Activated CD4-positive, alpha-beta T cell treated with anti-CD3 and anti-CD28 coated beads, Interleukin-2, amount 50 U/mL, for 16 hours (primary cell): ENCODE results near the gene TMPRSS5.
"Not testable (repeated sequence)": the region's sequence is repeated elsewhere in the genome, so short reads cannot be mapped to it uniquely, and the experiment has no call there.

Source experiments
- DNase-seq: peaks from one replicate; pipeline ENCODE4 v3.0.0-alpha.2; 2020

TMPRSS5 gene

DNA sequence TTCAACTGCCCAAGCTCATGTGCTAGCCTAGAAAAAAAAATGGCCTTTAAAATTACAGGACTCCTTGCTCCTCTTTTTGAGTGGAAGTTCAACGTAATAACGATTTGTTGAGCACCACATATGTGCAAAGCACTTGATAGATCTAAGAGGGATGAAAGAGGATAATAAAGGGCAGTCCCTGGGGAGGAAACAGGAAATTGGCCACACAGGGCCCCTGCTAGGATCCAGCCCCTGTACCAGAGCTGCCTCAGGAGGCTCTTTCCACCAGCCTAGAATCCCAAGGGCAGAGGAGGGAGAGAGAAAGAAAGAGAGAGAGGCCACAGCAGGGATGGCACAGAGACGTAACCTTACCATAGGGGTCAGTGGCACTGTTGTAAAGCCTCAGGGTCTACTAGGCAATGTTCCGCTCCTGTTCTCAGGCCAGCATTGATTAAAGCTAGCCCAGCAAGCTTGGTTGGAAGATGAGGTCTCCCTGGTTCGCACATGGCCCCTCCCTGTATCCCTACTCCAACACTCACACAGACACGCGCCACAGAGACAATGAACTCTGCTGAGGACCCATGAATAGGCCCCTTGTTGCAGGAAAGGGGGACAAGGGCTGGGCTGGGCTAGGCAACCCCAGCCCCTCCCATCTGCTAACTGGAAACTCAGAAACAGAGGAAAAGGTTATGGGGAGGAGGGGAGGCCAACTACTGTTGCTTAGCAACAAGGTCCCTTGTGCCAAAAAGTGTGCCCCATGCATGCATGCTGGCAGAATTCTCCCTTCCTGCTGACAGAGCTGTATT lies at the start of gene TMPRSS5:
TMPRSS5 (minus strand) TSS at position 438 of the 785 bp plus-strand sequence; CDS start at position 354, 84 bp downstream.
- no peak for DNase-seq

DNA sequence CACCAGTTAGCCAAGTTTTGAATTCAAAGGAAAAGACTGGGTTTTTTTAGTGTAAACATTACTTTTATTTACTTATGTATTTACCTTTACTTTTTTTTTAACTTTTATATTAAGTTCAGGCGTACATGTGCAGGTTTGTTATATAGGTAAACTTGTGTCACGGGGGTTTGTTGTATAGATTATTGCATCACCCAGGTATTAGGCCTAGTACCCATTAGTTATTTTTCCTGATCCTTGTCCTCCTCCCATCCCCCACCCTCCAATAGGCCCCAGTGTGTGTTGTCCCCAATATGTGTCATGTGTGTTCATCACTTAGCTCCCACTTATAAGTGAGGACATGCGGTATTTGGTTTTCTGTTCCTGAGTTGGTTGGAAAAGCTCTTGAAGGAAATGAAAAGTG lies 46.8 kb upstream of the TMPRSS5 start:
- DNase-seq: no peak

DNA sequence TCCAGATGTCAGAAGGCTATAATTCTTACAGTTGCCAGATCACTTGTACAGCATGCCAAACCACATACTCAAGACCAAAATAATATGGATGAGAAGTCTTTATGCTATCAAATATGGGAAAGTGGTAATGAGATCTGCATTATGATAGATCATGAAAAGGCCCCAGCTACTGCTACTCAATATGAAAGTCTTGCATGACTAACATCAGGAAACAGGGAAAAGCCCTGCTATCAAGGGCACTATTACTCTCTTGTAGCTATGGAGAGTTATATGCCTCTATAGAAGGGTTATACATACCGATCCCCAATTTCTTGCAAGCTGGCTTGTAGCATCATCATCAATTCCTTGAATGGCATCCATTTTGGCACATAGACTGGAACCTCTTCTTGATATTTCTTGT lies 30.2 kb upstream of the TMPRSS5 start:
- peak; percentile 53 for DNase-seq

DNA sequence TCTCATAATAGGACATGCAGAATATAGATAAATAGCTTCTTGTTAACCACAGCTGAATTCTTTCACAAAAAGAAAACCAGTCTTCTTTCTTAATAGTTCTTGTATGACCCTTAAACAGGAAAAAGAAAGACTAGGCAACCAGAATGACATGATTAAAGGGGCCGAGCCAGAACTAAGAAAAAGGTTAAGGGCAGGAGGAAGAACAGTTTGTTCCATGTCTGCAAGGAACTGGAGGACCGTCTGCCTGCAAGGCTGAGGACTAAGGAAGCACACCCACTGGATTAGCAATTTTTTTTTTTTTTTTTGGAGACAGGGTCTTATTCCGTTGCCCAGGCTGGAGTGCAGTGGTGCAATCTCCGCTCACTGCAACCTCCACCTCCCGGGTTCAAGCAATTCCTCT lies 26.0 kb upstream of the TMPRSS5 start:
- DNase-seq: no peak

DNA sequence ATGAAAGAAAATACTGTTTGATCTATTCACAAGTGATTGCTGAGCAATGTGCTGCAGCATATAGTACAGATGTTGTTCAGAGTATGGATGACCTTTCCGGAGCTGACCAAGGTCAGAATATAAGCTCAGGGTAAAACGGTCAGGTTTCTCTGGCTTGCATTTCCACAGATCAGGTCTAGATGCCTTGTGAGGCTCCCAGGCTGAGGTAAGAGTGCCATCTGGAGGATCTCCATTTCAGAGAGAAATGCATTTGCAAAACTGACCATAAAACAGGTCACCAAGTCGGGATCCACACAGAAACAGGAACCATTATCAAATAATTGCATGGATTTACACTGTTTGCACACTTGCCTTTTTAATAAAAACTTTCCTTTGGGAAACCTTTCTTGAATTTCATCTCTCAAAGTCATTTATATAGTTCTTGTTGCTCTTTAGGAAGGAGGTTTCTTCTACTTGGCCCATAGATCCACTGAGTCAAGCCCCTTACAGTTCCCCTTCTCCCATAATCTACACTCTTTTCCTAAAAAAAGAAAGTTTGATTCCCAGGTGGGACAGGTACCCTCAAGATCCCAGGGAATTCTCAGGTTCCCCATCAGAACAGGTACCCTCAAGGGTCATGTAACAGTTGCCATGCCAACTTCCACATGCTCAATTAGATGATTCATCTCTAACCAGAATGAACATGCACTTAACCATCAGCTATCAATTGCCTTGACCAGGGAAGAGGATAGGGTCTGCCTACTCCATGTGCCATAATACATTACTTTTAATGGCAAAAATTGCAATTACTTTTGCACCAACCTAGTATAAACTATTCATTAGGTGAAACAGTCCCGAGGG lies 25.0 kb upstream of the TMPRSS5 start:
- DNase-seq: peak; percentile 32

GRCh38 chr11:113729456-113729855 lies 23.3 kb upstream of the TMPRSS5 start:
- no peak for DNase-seq

DNA sequence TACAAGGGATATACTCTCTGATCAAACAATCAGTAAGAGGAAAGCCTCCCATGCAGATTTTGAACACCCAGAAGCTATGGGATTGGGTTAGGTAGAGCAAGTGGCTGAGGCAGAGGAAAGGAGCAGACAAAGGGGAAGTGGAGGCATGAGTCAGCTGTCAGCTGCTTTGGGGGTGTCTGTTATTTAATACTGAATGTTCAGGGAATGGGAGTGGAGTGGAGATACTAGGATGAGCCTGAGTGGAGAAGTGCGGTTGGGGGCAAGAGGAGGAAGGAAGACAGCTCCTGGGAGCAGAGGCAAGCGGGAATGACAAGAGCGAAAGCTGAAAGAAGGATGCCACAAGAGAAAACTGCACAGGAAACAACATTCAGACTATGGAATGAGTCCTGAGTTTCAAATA lies 22.7 kb upstream of the TMPRSS5 start:
- no peak for DNase-seq

- no peak for DNase-seq
Observed at GRCh38 chr11:113725913-113726312, 19.8 kb upstream of the TMPRSS5 start.

DNA sequence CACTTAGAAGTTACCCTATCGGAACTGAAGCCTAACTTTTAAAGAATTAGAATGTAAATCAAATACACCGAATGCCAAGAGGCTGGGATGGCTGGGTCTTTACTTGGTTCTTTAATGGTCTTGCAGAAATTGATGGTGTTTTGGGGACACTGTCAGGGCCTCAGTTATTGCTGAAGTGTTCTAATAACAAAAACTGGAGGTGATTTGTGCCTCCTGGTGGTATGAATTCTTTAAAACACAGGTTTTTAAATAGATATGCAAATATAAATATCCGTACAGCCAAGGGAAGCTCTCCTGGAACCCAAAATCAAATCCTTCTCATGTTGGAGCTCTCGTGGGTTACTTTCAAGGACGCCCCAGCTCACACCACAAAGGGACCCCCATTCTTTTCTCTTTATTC lies 19.3 kb upstream of the TMPRSS5 start:
- no peak for DNase-seq

DNA sequence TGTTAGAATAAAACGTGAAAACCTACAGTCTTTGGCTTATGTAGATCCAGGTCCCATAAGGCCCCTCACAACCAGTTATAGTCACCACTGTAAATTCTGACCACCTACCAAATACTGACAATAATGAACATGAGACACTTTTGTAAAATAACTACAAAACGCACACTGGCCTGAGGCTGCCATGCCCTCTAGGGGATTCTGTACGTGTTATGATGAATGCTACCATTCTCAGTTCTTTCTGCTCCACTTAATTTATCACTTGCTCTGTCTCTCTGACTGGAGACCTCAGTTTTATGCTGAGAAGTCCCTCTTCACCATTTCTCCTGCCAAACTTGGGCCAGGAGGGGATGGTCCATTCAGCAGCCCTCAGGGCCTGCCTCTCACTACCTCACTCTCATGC lies 18.7 kb upstream of the TMPRSS5 start:
- no peak for DNase-seq

- no peak for DNase-seq
Observed at GRCh38 chr11:113723787-113724186, 17.7 kb upstream of the TMPRSS5 start.

- no peak for DNase-seq
Observed at GRCh38 chr11:113722934-113723333, 16.8 kb upstream of the TMPRSS5 start.

- no peak for DNase-seq
Observed at GRCh38 chr11:113722221-113722620, 16.1 kb upstream of the TMPRSS5 start.

DNA sequence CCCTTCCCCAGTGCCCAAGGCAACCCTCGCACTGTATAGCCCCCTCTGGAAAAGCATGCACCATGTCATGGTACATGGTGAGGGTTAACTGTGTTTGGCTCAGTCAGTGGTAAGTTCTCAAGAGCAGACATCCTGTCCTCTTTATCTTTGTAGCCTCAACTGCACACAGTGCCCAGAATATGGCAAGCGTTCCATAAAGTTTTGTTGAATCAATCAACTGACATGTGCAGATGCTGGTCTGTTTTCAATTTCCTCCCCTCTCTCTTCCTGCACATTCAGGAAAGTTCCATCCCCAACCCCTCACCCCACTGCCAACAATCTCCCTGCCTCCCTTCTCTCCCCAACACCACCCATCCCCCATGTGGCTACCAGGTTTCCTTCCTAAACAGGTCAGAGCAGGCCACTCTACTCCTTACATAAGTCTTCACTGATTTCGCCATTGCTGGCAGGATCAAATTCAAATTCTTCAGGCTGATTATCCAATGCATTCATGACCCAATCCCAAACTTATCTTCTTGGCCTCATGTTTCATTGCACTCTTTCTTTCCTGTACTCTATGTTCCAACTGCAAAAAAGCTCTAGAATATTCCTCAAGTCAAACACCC lies 15.5 kb upstream of the TMPRSS5 start:
- no peak for DNase-seq

DNA sequence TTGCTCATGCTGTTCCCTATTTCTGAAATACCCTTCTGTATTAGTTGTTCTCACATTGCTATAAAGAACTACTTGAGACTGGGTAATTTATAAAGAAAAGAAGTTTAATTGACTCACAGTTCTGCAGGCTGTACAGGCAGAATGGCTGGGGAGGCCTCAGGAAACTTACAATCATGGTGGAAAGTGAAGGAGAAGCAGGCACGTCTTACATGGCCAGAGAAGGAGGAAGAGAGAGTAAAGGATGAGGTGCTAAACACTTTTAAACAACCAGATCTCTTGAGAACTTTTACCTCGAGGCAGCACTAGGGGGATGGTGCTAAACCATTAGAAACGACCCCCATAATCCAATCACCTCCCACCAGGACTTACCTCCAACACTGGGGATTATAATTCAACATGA lies 14.4 kb upstream of the TMPRSS5 start:
- DNase-seq: not testable (repeated sequence)

- DNase-seq: no peak
Observed at GRCh38 chr11:113715882-113716625, 9.9 kb upstream of the TMPRSS5 start.

DNA sequence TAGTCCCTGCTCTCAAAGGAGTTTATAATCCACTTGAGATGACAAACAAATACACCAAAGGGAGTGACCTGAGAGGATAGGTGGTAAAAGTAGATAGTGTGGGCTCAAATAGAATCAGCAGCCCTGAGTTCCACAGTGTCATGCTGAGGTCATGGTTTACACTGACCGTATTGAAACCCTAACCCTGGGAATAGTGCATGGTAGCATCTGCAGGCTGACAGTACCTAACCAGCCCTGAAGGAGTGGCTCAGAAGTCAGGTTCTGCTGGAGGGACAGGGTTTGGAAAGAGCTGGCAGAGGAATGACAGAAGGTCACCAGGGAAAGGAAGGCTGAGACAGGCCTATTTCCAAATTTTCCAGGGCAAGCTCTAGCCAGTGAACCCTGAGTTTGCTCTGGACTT lies 9.2 kb upstream of the TMPRSS5 start:
- no peak for DNase-seq

GRCh38 chr11:113710989-113711388 lies 4.9 kb upstream of the TMPRSS5 start:
- no peak for DNase-seq

DNA sequence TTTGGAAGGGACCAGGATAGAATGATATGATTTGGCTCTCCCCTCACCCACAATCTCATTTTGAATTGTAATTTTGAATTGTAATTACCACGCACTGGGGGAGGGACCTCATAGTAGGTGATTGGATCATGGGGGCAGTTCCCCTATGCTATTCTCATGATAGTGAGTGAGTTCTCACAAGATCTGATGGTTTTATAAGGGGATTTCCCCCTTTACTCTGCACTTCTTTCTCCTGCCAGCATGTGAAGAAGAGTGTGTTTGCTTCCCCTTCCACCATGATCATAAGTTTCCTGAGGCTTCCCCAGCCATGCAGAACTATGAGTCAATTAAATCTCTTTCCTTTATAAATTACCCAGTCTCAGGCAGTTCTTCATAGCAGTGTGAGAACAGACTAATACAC lies 2.6 kb downstream of the TMPRSS5 start:
- not testable (repeated sequence) for DNase-seq

- no peak for DNase-seq
Observed at GRCh38 chr11:113701491-113701890, 4.6 kb downstream of the TMPRSS5 start.

DNA sequence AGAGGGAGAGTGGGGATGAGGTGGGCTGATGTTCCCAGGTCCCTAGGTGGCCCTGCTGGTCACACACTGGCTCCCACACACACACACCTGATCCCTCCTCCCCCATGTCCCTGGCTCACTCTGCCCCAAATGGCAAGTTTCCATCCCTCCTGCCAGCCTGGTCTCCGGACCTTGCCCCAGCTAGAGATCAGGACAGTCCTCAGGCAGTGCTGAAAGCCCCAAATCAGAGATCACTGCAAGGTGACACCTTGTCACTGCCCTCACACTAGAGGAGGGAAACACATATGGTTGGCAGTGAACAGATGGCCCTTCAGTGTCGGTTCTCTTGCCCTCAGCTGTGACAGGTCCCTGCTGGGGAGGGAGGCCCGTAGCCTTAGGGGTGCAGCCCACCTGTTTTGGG lies 7.6 kb downstream of the TMPRSS5 start:
- no peak for DNase-seq

DNA sequence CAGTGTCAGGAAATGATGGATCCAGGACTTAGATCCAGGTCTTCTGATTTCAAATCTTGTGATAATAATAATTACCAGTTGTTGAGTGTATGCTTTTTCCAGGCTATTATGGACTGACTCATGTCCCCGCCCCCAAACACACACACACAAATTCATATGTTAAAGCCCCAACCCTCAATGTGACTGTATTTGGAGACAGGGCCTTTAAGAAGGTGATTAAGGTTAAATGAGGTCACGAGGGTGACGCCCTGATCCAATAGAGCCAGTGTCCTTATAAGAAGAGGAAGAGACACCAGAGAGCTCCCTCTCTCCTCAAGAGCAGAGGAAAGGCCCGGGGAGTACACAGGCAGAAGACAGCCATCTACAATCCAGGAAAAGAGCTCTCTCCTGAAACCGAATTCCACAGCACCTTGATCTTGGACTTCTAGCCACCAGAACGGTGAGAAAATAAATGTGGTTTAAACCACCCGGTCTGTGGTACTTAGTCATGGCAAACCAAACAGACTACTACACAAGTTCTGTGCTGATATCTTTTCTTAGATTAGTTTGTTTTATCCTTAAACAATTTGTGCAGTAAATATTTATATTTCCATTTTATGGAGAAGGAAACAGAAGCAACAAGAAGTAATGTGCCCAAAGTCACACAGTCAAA lies 8.2 kb downstream of the TMPRSS5 start:
- DNase-seq: no peak

DNA sequence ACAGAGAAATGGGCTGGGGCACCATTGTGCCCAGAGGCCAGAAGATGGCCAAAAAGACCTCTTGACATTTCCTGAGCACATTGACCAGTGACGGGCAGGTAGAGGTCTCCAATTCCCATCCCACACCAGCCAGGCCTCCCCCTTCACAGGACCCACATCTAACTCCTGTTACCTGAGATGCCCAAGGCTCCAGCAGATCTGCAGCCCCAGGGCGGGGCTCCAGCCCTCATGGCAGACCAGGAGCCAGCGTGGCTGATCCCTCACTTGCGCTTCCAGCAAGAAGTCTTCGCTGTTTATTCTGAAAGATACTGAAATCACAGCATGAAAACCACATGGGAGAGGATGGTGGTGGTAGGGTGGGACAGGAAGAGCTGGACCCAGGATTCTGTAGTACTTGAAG lies 9.0 kb downstream of the TMPRSS5 start:
- DNase-seq: no peak
